Gastrocnemius medialis (tissue), 4 donors: ENCODE results near the gene KDM3B.

ENCODE experiments used
- CTCF ChIP-seq, 5 experiments: fragments of 450-650 bp in 3 of 5; fragments of 200-600 bp in 2 of 5; sonication (generic) in 2 of 5; IDR thresholded peaks in 4 of 5; conservative IDR thresholded peaks in 1 of 5; 1 replicate in 4 of 5; 2 replicates in 1 of 5; pipeline ENCODE4 v1.5.1; 2016 to 2019; ENCODE audit warnings: antibody characterized with exemption in 5 of 5, mild to moderate bottlenecking in 3 of 5, moderate library complexity in 3 of 5
- POLR2A ChIP-seq, 2 donors: fragments of 450-650 bp; IDR thresholded peaks; one replicate each; pipeline ENCODE4 v1.6.1; 2017; ENCODE audit warnings: antibody characterized with exemption in 2 of 2, mild to moderate bottlenecking in 2 of 2, moderate library complexity in 2 of 2

- TF ChIP-seq CTCF (IDR thresholded peaks at IDR 0.05 in 4 of 5, conservative IDR thresholded peaks at IDR 0.05 in 1 of 5) (no peak), POLR2A (IDR thresholded peaks at IDR 0.05) (no peak)
Observed at GRCh38 chr5:138315751-138316278, 36.7 kb upstream of the KDM3B start.
